VCaP (cell line): ENCODE measurements around the gene XAGE1A.
"Not testable (repeated sequence)": the region's sequence is repeated elsewhere in the genome, so short reads cannot be mapped to it uniquely, and the experiment has no call there.

ENCODE experiments used
- H3K27ac ChIP-seq: fragments of 450-650 bp; 2 replicates; pipeline ENCODE4 v1.5.1; 2017
- CTCF ChIP-seq: fragments of 450-650 bp; conservative IDR thresholded peaks from 2 replicates; pipeline ENCODE4 v1.5.1; 2017; ENCODE audit warnings: mild to moderate bottlenecking, moderate library complexity

XAGE1A gene

GRCh38 chrX:52495545-52496418 is at the start of gene XAGE1A:
XAGE1A (plus strand) TSS chrX:52495808; CDS start chrX:52497362, 1,554 bp downstream.
- H3K27ac ChIP-seq = not testable (repeated sequence)

GRCh38 chrX:52452031-52452430 is 43.6 kb upstream of the XAGE1A start:
- not testable (repeated sequence) for H3K27ac ChIP-seq

GRCh38 chrX:52471301-52471700 is 24.3 kb upstream of the XAGE1A start:
- not testable (repeated sequence) for H3K27ac ChIP-seq

GRCh38 chrX:52496419-52496772 is 788 bp downstream of the XAGE1A start:
- H3K27ac ChIP-seq = not testable (repeated sequence)

GRCh38 chrX:52501362-52501761 is 5.8 kb downstream of the XAGE1A start:
- H3K27ac ChIP-seq = not testable (repeated sequence)

GRCh38 chrX:52504551-52504950 is 8.9 kb downstream of the XAGE1A start:
- no peak overlapping the region for H3K27ac ChIP-seq
- TF ChIP-seq CTCF = no peak

GRCh38 chrX:52507331-52507730 is 11.7 kb downstream of the XAGE1A start:
- no peak for TF ChIP-seq CTCF
- H3K27ac ChIP-seq = no peak overlapping the region

GRCh38 chrX:52509916-52510315 is 14.3 kb downstream of the XAGE1A start:
- no peak overlapping the region for H3K27ac ChIP-seq
- no peak for TF ChIP-seq CTCF

GRCh38 chrX:52511126-52511525 is 15.5 kb downstream of the XAGE1A start:
- not testable (repeated sequence) for H3K27ac ChIP-seq

GRCh38 chrX:52516110-52516986 is 20.7 kb downstream of the XAGE1A start:
- not testable (repeated sequence) for H3K27ac ChIP-seq

GRCh38 chrX:52516987-52517325 is 21.3 kb downstream of the XAGE1A start, which contains the start of gene XAGE1B:
XAGE1B (minus strand) TSS chrX:52517063; CDS start chrX:52515527, 1,536 bp downstream.
- H3K27ac ChIP-seq = not testable (repeated sequence)

GRCh38 chrX:52541051-52541450 is 45.4 kb downstream of the XAGE1A start:
- not testable (repeated sequence) for H3K27ac ChIP-seq
